Right atrium auricular region (tissue), 2 donors: ENCODE data around the gene CPD. TPM values are rescaled to one million over a fixed set of nuclear protein-coding genes. Genes with fewer than 3 reads are reported as not detected.
A peak's percentile ranks its signal among the peaks of the same experiment; 100 is the strongest.

ENCODE experiments used
- DNase-seq: peaks from one replicate; pipeline ENCODE4 v3.0.0-alpha.2; 2019; ENCODE audit warnings: low spot score
- H3K27ac ChIP-seq, 2 donors: fragments of 200-600 bp; sonication (generic); 1 replicate in 1 of 2; 2 replicates in 1 of 2; pipeline ENCODE4 v1.5.1; 2016 to 2019
- H3K27me3 ChIP-seq, 2 donors: fragments of 200-600 bp; sonication (generic); one replicate each; pipeline versions ENCODE4 v1.5.1 to v1.6.0; 2017 to 2019
- H3K36me3 ChIP-seq: fragments of 200-600 bp; sonication (generic); one replicate; pipeline ENCODE4 v1.5.1; 2016
- H3K4me1 ChIP-seq, 2 donors: fragments of 200-600 bp; sonication (generic); one replicate each; pipeline versions ENCODE4 v1.5.1 to v1.6.0; 2017 to 2019
- H3K4me3 ChIP-seq, 2 donors: fragments of 200-600 bp; sonication (generic); 1 replicate in 1 of 2; 2 replicates in 1 of 2; pipeline ENCODE4 v1.5.1; 2017 to 2019; ENCODE audit warnings: mild to moderate bottlenecking in 1 of 2, moderate library complexity in 1 of 2
- H3K9me3 ChIP-seq, 2 donors: fragments of 200-600 bp; sonication (generic); one replicate each; pipeline ENCODE4 v1.5.1; 2019
- CTCF ChIP-seq, 2 donors: fragments of 200-600 bp; sonication (generic); IDR thresholded peaks; one replicate each; pipeline ENCODE4 v1.5.1; 2019; ENCODE audit warnings: antibody characterized with exemption in 2 of 2
- total RNA-seq, 2 donors: library from RNA; depleted of rRNA; stranded (reverse); fragments of >200 nt; gene quantifications; one replicate each; pipeline ENCODE4 v1.1.0, GENCODE V29; 2016

The CPD gene
- total RNA-seq, 2 donors from 2014 or later = 41.3 to 44.1 TPM

- H3K9me3 ChIP-seq = no peaks in the 10 kb centered on the region
- DNase-seq = peak; percentile 59
- H3K36me3 ChIP-seq = no peaks in the 10 kb centered on the region
- no peak for TF ChIP-seq CTCF (IDR thresholded peaks at IDR 0.05)
- peak overlapping the region; percentile 63 to 72 for H3K27ac ChIP-seq
- no peaks in the 10 kb centered on the region for H3K27me3 ChIP-seq
- peaks cover 0 to 60% of the 10 kb centered on the region in 2 donors for H3K4me1 ChIP-seq
- no peak overlapping the region for H3K4me3 ChIP-seq
Observed at GRCh38 chr17:30344283-30345088, 34.2 kb upstream of the CPD start.

- H3K9me3 ChIP-seq = no peaks in the 10 kb centered on the region
- TF ChIP-seq CTCF (IDR thresholded peaks at IDR 0.05) = no peak
- DNase-seq = no peak
- no peaks in the 10 kb centered on the region for H3K27me3 ChIP-seq
- H3K4me1 ChIP-seq = peaks cover 0 to 55% of the 10 kb centered on the region in 2 donors
- no peaks in the 10 kb centered on the region for H3K36me3 ChIP-seq
- H3K27ac ChIP-seq = peak overlapping the region; percentile 56 to 72
- no peak overlapping the region for H3K4me3 ChIP-seq
Observed at GRCh38 chr17:30345089-30345433, 33.7 kb upstream of the CPD start.

- Histone ChIP-seq H3K4me3 (no peak overlapping the region), H3K27me3 (no peaks in the 10 kb centered on the region), H3K36me3 (no peaks in the 10 kb centered on the region), H3K4me1 (peaks cover 0 to 50% of the 10 kb centered on the region in 2 donors), H3K27ac (peak overlapping the region; percentile 56 to 72), H3K9me3 (no peaks in the 10 kb centered on the region)
- DNase-seq = no peak
- no peak for TF ChIP-seq CTCF (IDR thresholded peaks at IDR 0.05)
Observed at GRCh38 chr17:30345527-30346075, 33.1 kb upstream of the CPD start.

- Histone ChIP-seq H3K27me3 (no peaks in the 10 kb centered on the region), H3K27ac (peak overlapping the region in 1 of 2 donors; percentile 56), H3K36me3 (no peaks in the 10 kb centered on the region), H3K4me1 (peaks cover 0 to 44% of the 10 kb centered on the region in 2 donors), H3K4me3 (no peak overlapping the region), H3K9me3 (no peaks in the 10 kb centered on the region)
- DNase-seq = no peak
- no peak for TF ChIP-seq CTCF (IDR thresholded peaks at IDR 0.05)
Observed at GRCh38 chr17:30346221-30346795, 32.4 kb upstream of the CPD start.

GRCh38 chr17:30347488-30347887 is 31.2 kb upstream of the CPD start:
- Histone ChIP-seq H3K27ac (no peak overlapping the region), H3K27me3 (no peaks in the 10 kb centered on the region), H3K9me3 (no peaks in the 10 kb centered on the region), H3K4me3 (no peak overlapping the region), H3K4me1 (peaks cover 0 to 35% of the 10 kb centered on the region in 2 donors), H3K36me3 (no peaks in the 10 kb centered on the region)
- no peak for TF ChIP-seq CTCF (IDR thresholded peaks at IDR 0.05)
- DNase-seq = no peak
